UCSD-AML1 (cell line): ENCODE results near the gene PNKP.

ENCODE experiments used
- DNase-seq: peaks from one replicate; lab custom pipeline; 2025; ENCODE audit not compliant: unreplicated experiment; lab: John Stamatoyannopoulos, UW

PNKP gene

GRCh38 chr19:49876422-49877019 is 9.1 kb upstream of the PNKP start:
- peak; percentile 98 for DNase-seq

GRCh38 chr19:49875857-49876421 is 8.6 kb upstream of the PNKP start:
- DNase-seq, result peak; percentile 65

DNA sequence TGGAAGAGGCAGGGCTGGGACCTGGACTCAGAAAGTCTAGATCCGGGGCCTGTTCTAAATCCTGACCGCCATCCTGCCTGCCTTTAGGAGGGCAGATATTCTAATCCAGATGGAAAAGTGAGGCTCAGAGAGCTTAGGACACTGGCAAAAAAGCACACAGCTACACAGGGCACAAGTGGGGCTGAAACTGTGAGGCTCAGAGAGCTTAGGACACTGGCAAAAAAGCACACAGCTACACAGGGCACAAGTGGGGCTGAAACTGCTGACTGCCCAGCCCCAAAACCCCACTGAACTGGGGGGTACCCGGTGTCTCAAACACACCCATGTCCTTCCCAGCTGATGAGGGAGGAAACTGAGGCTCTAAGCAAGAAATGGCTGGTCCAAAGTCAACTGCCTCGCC is 7.8 kb upstream of the PNKP start:
- no peak for DNase-seq

GRCh38 chr19:49874503-49875157 is 7.3 kb upstream of the PNKP start:
- no peak for DNase-seq

- DNase-seq, result no peak
Observed at GRCh38 chr19:49873834-49874233, 6.5 kb upstream of the PNKP start.

GRCh38 chr19:49873129-49873521 is 5.7 kb upstream of the PNKP start:
- DNase-seq, result no peak

GRCh38 chr19:49872245-49873128 is 5.1 kb upstream of the PNKP start:
- no peak for DNase-seq

- no peak for DNase-seq
Observed at GRCh38 chr19:49871349-49871985, 4.1 kb upstream of the PNKP start.

DNA sequence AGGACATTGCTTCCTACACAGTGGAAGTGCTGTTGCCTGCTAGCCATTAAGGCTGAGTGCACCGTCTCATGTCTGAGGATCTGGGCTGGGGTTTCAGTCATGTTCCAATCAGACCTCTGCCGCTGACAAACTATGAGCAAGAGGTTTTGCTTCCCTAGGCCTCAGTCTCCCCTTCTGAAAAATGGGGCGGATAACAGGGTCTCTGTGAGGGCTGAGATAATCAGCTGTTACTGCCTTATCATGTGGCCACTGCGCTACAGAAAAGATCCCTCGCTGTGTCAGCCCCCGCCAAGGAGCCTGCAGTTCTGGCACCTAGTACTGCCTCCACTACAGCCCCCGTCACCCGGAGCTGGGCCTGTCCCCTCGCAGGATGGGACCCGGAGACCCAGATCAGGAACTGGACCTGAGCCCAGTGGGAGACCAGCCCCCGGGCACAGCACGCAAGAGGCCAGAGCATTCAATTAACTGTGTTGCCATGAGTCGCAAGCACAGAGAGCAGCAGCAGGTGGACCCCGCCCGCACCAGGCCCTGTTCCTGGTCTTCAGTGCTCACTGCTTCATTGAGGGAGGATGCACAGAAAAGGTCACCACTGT is 3.0 kb upstream of the PNKP start:
- no peak for DNase-seq

GRCh38 chr19:49869484-49870308 is 2.3 kb upstream of the PNKP start:
- peak; percentile 95 for DNase-seq

- no peak for DNase-seq
Observed at GRCh38 chr19:49869009-49869483, 1.7 kb upstream of the PNKP start.

GRCh38 chr19:49864890-49865289 is 2.5 kb downstream of the PNKP start:
- no peak for DNase-seq

DNA sequence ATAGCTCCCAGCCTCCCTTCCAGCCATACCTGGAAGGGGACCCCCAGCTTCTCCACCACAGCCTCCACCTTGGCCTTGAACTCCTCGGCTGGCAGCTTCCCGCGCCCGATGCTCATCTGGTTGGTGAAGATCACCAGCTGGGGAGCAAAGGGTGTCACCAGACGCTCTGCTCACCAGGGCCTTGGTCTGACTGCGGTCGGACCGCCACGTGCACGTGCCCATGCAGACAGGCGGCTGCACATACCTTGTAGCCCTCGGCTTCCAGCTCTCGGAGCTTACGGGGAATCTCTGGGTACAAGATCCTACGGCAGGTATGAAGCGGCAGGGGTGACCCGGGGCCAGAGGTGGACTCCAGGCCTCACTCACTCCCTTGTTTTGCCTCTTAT is 3.4 kb downstream of the PNKP start:
- no peak for DNase-seq

DNA sequence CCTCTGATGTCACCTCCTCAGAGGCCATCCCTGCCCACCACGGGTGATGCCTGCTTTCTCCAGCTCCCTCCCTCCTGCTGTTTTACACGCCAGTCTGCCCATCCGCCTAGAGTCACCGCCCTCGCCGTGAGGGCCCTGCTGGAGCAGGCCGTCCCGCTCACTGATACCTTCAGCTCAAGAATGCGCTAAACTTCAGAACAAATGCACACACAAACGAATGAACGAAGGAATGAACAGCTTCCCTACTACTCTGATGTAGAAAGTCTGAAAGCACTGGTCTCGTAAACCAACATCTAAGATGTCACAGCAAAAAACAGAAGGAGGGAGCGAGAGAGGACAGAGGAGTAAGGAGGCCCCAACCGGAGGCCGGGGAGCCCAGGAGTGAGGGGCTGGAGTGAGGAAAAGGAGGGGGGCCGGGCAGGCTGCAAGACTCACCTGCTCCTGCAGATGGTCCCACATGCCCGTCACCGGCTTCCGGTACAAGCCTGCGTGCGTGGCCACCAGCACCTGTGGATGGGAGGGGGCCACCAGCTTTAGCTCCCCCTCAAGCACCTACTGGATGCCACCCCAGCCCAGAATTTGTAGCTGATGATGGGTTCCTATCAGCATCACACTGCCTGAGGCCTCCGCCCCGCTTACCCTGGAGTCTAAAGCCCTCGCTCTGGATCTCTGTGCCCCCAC is 4.0 kb downstream of the PNKP start:
- no peak for DNase-seq

GRCh38 chr19:49862391-49863253 is 4.8 kb downstream of the PNKP start:
- DNase-seq, result no peak

DNA sequence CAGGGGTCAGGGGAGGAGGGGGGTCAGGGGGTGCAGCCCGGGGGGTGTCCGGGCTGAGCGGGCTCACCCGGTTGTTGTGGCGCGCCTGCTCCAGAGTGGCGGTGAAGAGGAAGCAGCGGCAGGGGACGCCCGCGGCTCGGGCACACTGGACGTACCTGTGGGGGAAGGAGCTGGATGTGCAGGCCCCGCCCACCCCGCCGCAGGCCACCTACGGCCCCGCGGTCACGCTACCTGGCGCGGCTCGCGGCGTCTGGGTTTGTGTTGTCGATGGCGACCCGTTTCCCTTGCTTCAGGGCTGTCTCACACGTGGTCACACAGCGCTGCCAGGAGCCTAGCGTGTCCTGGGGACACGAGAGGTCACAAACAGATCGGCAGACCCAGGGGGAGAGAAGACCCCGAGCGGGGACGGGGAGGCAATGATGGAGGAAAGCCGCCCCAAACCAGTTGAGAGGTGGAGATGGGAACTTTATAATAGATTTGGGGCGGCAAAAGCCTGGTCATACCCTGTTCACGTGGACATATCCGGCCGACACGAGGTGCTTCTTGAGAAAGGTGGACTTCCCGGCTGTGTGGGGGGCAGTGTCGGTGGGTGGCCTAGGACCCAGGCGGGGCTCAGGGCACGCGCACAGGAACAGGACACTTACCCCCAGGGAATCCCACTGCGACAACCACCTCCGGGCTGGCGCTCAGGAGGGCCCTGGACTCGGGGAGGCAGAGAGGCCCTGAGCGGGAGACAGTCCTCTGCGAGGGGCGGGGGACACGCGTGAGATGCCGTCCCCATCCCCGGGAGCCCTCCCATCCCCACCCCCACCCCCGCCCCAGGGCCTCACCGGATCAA is 5.6 kb downstream of the PNKP start:
- no peak for DNase-seq

GRCh38 chr19:49861107-49861506 is 6.3 kb downstream of the PNKP start:
- DNase-seq, result no peak
